GM10248 (cell line): ENCODE results near the gene GRID1.

ENCODE experiments used
- CTCF ChIA-PET: fragments of 300-600 bp; sonication (Branson Sonifier 250); formaldehyde crosslinking; extraction: SDS; loops from one replicate; lab custom pipeline; 2021; ENCODE audit warnings: antibody characterized with exemption; lab: Yijun Ruan, JAX
- POLR2A ChIA-PET: fragments of 350-650 bp; sonication (Branson Sonifier 250); formaldehyde crosslinking; extraction: SDS; loops from one replicate; lab custom pipeline; 2020; ENCODE audit warnings: antibody characterized with exemption; lab: Yijun Ruan, JAX
- DNase-seq: peaks from one replicate; pipeline ENCODE4 v3.0.0; 2012; ENCODE audit errors: extremely low spot score
- CTCF ChIP-seq: IDR thresholded peaks from 2 replicates; pipeline ENCODE4 v1.5.1; 2012; ENCODE audit warnings: mild to moderate bottlenecking, low read depth; ENCODE audit errors: extremely low read depth, missing control alignments, control extremely low read depth

GRID1 gene

DNA sequence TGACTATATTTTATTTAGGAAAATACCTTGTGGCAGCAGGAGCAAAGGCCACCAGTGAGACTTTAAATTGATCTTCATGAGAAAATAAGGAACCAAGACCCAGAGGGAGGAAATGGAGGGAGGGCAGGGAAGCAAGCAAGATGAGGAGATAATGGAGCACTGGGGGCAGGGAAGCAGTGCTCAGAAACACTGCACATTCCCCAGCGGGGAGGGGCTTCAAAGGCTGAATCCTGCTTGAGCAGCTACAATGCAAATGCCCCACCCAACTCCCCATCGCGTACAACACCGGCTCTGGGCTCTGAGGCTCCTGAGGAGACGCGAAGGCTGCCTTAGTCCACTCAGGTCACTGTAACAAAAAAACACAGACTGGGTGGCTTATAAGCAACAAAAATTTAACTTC, 503.8 kb downstream of the GRID1 start:
- no peak for DNase-seq
- no peak for TF ChIP-seq CTCF
- POLR2A ChIA-PET: no interaction called here
- CTCF ChIA-PET: no interaction called here

- POLR2A ChIA-PET: no interaction called here
- no peak for TF ChIP-seq CTCF
- DNase-seq: no peak
- CTCF ChIA-PET: interaction anchor here (0.9 kb wide), 1 partner anchor 11 kb away, joined by 3 read pairs; no protein-coding TSS in a partner anchor
Observed at GRCh38 chr10:85861513-85862197, 504.9 kb downstream of the GRID1 start.

DNA sequence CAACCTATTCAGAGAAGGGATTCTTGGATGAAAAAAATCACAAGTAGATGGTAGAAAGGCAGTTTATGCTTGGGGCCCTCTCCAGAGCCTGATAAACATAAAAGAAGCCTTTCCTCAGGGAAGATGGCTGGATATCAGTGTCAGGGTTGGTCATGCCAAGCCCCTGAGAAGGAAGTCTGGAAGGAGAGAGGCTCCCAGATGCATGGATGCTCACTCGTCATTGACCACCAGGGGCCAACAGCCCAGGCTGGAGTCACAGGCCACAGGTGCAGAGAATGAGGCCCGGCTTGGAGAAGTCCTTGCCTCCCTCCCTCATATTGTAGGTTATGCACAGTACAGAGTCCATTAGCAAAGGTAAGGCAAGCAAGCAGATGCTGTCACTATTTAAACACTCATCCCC, 506.7 kb downstream of the GRID1 start:
- POLR2A ChIA-PET: no interaction called here
- DNase-seq: no peak
- TF ChIP-seq CTCF: no peak
- CTCF ChIA-PET: no interaction called here

DNA sequence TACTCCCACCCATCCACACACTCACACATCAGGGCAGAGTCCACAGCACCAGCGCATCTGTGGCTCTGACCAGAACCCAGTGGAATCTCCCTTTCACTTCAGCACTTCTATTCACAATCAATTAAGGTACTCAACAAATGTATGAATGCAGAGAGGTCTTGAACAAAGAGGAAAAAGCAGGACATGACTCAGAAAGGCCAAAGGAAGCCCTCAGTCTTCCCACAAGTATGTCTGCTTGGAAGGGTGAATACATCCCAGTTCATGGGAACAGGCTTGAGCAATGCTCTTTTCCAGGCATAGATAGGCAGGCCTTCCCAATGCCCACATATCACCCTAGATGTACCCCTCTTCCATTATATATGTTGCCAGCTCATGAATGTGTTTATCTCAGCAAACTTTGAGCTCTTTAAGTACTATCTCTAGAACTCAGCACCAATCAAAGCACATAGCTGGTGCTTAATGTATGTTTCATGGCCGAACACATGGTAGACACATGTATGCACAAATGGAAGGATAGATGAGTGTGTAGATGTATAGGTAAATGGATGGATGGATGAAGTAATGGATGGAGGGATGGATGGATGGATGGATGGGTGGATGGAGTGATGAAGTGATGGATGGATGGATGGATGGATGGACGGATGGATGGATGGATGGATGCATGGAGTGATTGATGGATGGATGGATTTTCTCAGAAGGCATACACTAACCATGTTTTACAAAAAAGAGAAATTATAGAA, 507.6 kb downstream of the GRID1 start:
- POLR2A ChIA-PET: no interaction called here
- CTCF ChIA-PET: no interaction called here
- TF ChIP-seq CTCF: no peak

GRCh38 chr10:85857791-85858190, 508.8 kb downstream of the GRID1 start:
- DNase-seq: no peak

More for the DNA sequence above, 507.6 kb downstream of the GRID1 start:
- DNase-seq: no peak

DNA sequence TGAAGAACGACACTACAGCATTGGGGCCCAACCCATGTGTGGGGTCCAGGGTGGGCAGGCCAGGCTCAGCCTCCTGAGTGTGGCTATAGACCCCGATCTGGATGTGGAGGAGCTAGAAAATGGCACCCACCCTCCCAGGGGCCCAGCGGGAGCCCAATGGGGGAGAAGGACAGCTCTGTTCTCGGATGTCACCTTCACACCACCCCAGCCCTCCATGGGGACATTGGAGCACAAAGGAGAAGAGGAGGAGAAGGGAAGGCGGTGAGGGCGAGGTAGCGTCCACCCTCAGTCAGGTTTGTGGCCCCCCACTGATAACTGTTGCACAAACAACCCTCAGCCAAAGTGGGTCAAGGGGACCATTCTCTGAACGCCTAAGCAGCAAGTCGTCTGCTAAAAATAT, 509.3 kb downstream of the GRID1 start:
- DNase-seq: no peak
- CTCF ChIA-PET: no interaction called here
- no peak for TF ChIP-seq CTCF
- POLR2A ChIA-PET: no interaction called here

More at GRCh38 chr10:85857791-85858190, 508.8 kb downstream of the GRID1 start:
- ChIA-PET POLR2A (no interaction called here), CTCF (no interaction called here)
- TF ChIP-seq CTCF: no peak
